HCT116 (cell line): ENCODE results near the gene AFTPH. TPM values are rescaled to one million over a fixed set of nuclear protein-coding genes. Genes with fewer than 3 reads are reported as not detected.

Experiments
- ATAC-seq: fragments of 200-7000 bp; cut with Tn5 transposase; 2 replicates; pipeline ENCODE4 v1.9.1; 2020; ENCODE audit warnings: mild to moderate bottlenecking, moderate library complexity
- BruUV-seq: library from RNA; stranded (reverse); fragments of 400-500 nt; replicated peaks from 2 replicates; lab custom pipeline; 2021; lab: Mats Ljungman, UMichigan
- CTCF ChIA-PET: fragments of 300-600 bp; sonication (Branson Sonifier 250); formaldehyde crosslinking; loops from one replicate; lab custom pipeline; 2021; ENCODE audit warnings: antibody characterized with exemption; lab: Charles Lee
- POLR2A ChIA-PET: fragments of 300-600, 350-600 bp; sonication (Branson Sonifier 250); formaldehyde crosslinking; loops from one replicate; lab custom pipeline; 2021; ENCODE audit warnings: antibody characterized with exemption; lab: Charles Lee
- RAD21 ChIA-PET, 2 experiments: fragments of 300-600 bp; sonication (Branson Sonifier 250); formaldehyde crosslinking; loops; one replicate each; lab custom pipeline; 2023; ENCODE audit warnings: low total read pairs in 2 of 2; ENCODE audit not compliant: uncharacterized antibody in 2 of 2, unreplicated experiment in 2 of 2, low non-redundant PET in 1 of 2; lab: Charles Lee
- DNase-seq: peaks from one replicate; pipeline ENCODE4 v3.0.0-alpha.2; 2010; ENCODE audit warnings: low read depth, low spot score
- H2AFZ ChIP-seq: fragments of 200-600 bp; shearing (Covaris generic), sonication (generic); 2 replicates; pipeline ENCODE4 v1.6.1; 2017; ENCODE audit warnings: low read depth, mixed run types, mixed read lengths, antibody characterized with exemption, low read length; ENCODE audit not compliant: poor library complexity, severe bottlenecking
- H3K27ac ChIP-seq: 2 replicates; pipeline ENCODE4 v1.5.1; 2012; ENCODE audit warnings: low read depth, low read length
- H3K27me3 ChIP-seq: fragments of 200-600 bp; sonication (generic); 2 replicates; pipeline ENCODE4 v1.6.1; 2016; ENCODE audit warnings: mixed run types, low read length, mixed read lengths; ENCODE audit not compliant: insufficient read depth
- H3K36me3 ChIP-seq, 2 experiments: fragments of 200-500 bp in 1 of 2; fragments of 200-600 bp in 1 of 2; sonication (Bioruptor generic) in 1 of 2; sonication (generic) in 1 of 2; 2 replicates each; pipeline versions ENCODE4 v1.5.1 to v1.6.1; 2014 to 2016; ENCODE audit warnings: low read length in 2 of 2, inconsistent platforms in 1 of 2, mixed read lengths in 1 of 2, mixed run types in 1 of 2; ENCODE audit not compliant: insufficient read depth in 2 of 2, control insufficient read depth in 1 of 2
- H3K4me1 ChIP-seq, 2 experiments: fragments of 200-600 bp in 1 of 2; sonication (generic) in 1 of 2; 2 replicates each; pipeline versions ENCODE4 v1.5.1 to v1.6.1; 2012 to 2017; ENCODE audit warnings: low read length in 2 of 2, inconsistent platforms in 1 of 2, mild to moderate bottlenecking in 1 of 2, mixed read lengths in 1 of 2, mixed run types in 1 of 2, moderate library complexity in 1 of 2; ENCODE audit not compliant: insufficient read depth in 2 of 2, control insufficient read depth in 1 of 2
- H3K4me2 ChIP-seq: fragments of 200-600 bp; sonication (generic); 2 replicates; pipeline ENCODE4 v1.6.1; 2017; ENCODE audit warnings: mixed run types, low read length, mixed read lengths
- H3K4me3 ChIP-seq, 2 experiments: fragments of 200-600 bp in 1 of 2; sonication (generic) in 1 of 2; replicated peaks in 1 of 2; 2 replicates each; pipeline ENCODE4 v1.5.1; 2011 to 2016; ENCODE audit warnings: low read length in 2 of 2, control low read depth in 1 of 2, low read depth in 1 of 2, mild to moderate bottlenecking in 1 of 2, mixed read lengths in 1 of 2, mixed run types in 1 of 2
- H3K79me2 ChIP-seq: fragments of 200-600 bp; sonication (generic); 2 replicates; pipeline ENCODE4 v1.6.1; 2017; ENCODE audit warnings: mild to moderate bottlenecking, mixed run types, low read length, moderate library complexity, mixed read lengths; ENCODE audit not compliant: insufficient read depth
- H3K9ac ChIP-seq: fragments of 200-600 bp; sonication (generic); 2 replicates; pipeline ENCODE4 v1.6.1; 2016; ENCODE audit warnings: low read length, mixed read lengths
- H3K9me2 ChIP-seq: fragments of 200-600 bp; sonication (generic), shearing (Covaris generic); 2 replicates; pipeline ENCODE4 v1.6.1; 2017; ENCODE audit warnings: mixed run types, mild to moderate bottlenecking, moderate library complexity; ENCODE audit not compliant: insufficient read depth
- H3K9me3 ChIP-seq, 2 experiments: fragments of 200-500 bp in 1 of 2; fragments of 200-600 bp in 1 of 2; sonication (Bioruptor generic) in 1 of 2; sonication (generic) in 1 of 2; 2 replicates each; pipeline ENCODE4 v1.6.1; 2014 to 2017; ENCODE audit warnings: low read length in 2 of 2, mixed read lengths in 2 of 2, inconsistent platforms in 1 of 2, low read depth in 1 of 2, mild to moderate bottlenecking in 1 of 2, mixed run types in 1 of 2, moderate library complexity in 1 of 2; ENCODE audit not compliant: control insufficient read depth in 1 of 2, insufficient read depth in 1 of 2
- H4K20me1 ChIP-seq: fragments of 200-600 bp; sonication (generic), shearing (Covaris generic); 2 replicates; pipeline ENCODE4 v1.6.1; 2017; ENCODE audit warnings: mixed run types, mild to moderate bottlenecking, moderate library complexity; ENCODE audit not compliant: insufficient read depth
- CEBPB ChIP-seq: IDR thresholded peaks from 2 replicates; pipeline ENCODE4 v1.6.1; 2012; ENCODE audit warnings: low read depth
- EZH2 ChIP-seq: fragments of 200-600 bp; sonication (generic); IDR thresholded peaks from 2 replicates; pipeline ENCODE4 v1.6.1; 2017; ENCODE audit warnings: antibody characterized with exemption, mixed run types
- EZH2phosphoT487 ChIP-seq: fragments of 200-600 bp; IDR thresholded peaks from 2 replicates; pipeline ENCODE4 v1.6.1; 2018; ENCODE audit warnings: antibody characterized with exemption, borderline replicate concordance
- POLR2A ChIP-seq: IDR thresholded peaks from 2 replicates; pipeline ENCODE4 v1.7.0; 2011; ENCODE audit warnings: borderline replicate concordance; ENCODE audit not compliant: insufficient read depth, insufficient read length; ENCODE audit errors: extremely low read depth
- RAD21 ChIP-seq: IDR thresholded peaks from 2 replicates; pipeline ENCODE4 v1.6.1; 2012; ENCODE audit warnings: low read depth, mild to moderate bottlenecking
- SIN3A ChIP-seq: IDR thresholded peaks from 2 replicates; pipeline ENCODE4 v1.6.1; 2012; ENCODE audit warnings: low read depth
- TCF7L2 ChIP-seq: IDR thresholded peaks from 2 replicates; pipeline ENCODE4 v1.7.0; 2011; ENCODE audit warnings: borderline replicate concordance, inconsistent platforms; ENCODE audit not compliant: insufficient read depth, insufficient read length; ENCODE audit errors: extremely low read depth
- ZFX ChIP-seq: fragments of 450-650 bp; IDR thresholded peaks from 2 replicates; pipeline ENCODE4 v1.6.1; 2017
- ZNF274 ChIP-seq: fragments of 200-500 bp; sonication (Bioruptor generic); IDR thresholded peaks from 2 replicates; pipeline ENCODE4 v1.6.1; 2014; ENCODE audit warnings: mild to moderate bottlenecking, low read depth, low read length, inconsistent platforms
- intact Hi-C: fragments of 100-400 bp; cut with micrococcal nuclease; formaldehyde crosslinking; loops from 2 replicates; pipeline ENCODE4 v1.10.0; 2022
- total RNA-seq: library from RNA; stranded (reverse); gene quantifications from one replicate; pipeline ENCODE4 v1.2.1, GENCODE V29; 2021; ENCODE audit not compliant: unreplicated experiment
- TF ChIP-seq, protein P1 (sequence below): IDR thresholded peaks from 2 replicates; pipeline ENCODE4 v1.6.1; 2012; ENCODE audit warnings: low read depth

AFTPH gene
- total RNA-seq, 1 experiment from 2014 or later, result 23.6 TPM

- BruUV-seq, result no TSS peak
- TF ChIP-seq RAD21, result no peak
- TF ChIP-seq EZH2phosphoT487, result no peak
- TF ChIP-seq ZFX, result no peak
- no peak for TF ChIP-seq SIN3A
- TF ChIP-seq TCF7L2, result no peak
- no peak for TF ChIP-seq POLR2A
- TF ChIP-seq ZNF274, result no peak
- TF ChIP-seq EZH2, result no peak
- TF ChIP-seq, protein P1, sequence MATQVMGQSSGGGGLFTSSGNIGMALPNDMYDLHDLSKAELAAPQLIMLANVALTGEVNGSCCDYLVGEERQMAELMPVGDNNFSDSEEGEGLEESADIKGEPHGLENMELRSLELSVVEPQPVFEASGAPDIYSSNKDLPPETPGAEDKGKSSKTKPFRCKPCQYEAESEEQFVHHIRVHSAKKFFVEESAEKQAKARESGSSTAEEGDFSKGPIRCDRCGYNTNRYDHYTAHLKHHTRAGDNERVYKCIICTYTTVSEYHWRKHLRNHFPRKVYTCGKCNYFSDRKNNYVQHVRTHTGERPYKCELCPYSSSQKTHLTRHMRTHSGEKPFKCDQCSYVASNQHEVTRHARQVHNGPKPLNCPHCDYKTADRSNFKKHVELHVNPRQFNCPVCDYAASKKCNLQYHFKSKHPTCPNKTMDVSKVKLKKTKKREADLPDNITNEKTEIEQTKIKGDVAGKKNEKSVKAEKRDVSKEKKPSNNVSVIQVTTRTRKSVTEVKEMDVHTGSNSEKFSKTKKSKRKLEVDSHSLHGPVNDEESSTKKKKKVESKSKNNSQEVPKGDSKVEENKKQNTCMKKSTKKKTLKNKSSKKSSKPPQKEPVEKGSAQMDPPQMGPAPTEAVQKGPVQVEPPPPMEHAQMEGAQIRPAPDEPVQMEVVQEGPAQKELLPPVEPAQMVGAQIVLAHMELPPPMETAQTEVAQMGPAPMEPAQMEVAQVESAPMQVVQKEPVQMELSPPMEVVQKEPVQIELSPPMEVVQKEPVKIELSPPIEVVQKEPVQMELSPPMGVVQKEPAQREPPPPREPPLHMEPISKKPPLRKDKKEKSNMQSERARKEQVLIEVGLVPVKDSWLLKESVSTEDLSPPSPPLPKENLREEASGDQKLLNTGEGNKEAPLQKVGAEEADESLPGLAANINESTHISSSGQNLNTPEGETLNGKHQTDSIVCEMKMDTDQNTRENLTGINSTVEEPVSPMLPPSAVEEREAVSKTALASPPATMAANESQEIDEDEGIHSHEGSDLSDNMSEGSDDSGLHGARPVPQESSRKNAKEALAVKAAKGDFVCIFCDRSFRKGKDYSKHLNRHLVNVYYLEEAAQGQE, result no peak
- TF ChIP-seq CEBPB, result no peak
- H3K9me3 ChIP-seq, result no peaks in the 10 kb centered on the region; a peak in 1 of 4 replicates
- ChIA-PET RAD21 (no interaction called here), POLR2A (no interaction called here), CTCF (no interaction called here)
- DNase-seq (no peak), ATAC-seq (no peak)
- H4K20me1 ChIP-seq, result no peaks in the 10 kb centered on the region
- intact Hi-C loops, result no loop called here
- no peak overlapping the region for H3K9ac ChIP-seq
- H3K27me3 ChIP-seq, result no peaks in the 10 kb centered on the region
- no peak overlapping the region for H2AFZ ChIP-seq
- H3K4me3 ChIP-seq, result no peak overlapping the region
- no peak overlapping the region for H3K27ac ChIP-seq
- no peaks in the 10 kb centered on the region for H3K9me2 ChIP-seq
- no peaks in the 10 kb centered on the region for H3K79me2 ChIP-seq
- H3K4me1 ChIP-seq, result peaks cover 0 to 5% of the 10 kb centered on the region in 2 experiments; a peak in 1 of 4 replicates
- no peak overlapping the region for H3K4me2 ChIP-seq
- no peaks in the 10 kb centered on the region for H3K36me3 ChIP-seq
Measured at GRCh38 chr2:64605026-64605471, 80.9 kb downstream of the AFTPH start.
